HEK293 (cell line): ENCODE data around the gene CEMIP2.

Experiments used
- CTCF ChIA-PET: fragments of 350-600 bp; formaldehyde crosslinking; extraction: SDS; loops from one replicate; lab custom pipeline; 2021; ENCODE audit warnings: antibody characterized with exemption; lab: Yijun Ruan, JAX
- POLR2A ChIA-PET: fragments of 300-600 bp; formaldehyde crosslinking; extraction: SDS; loops from one replicate; lab custom pipeline; 2020; ENCODE audit warnings: antibody characterized with exemption, inconsistent platforms; lab: Yijun Ruan, JAX
- H3K27ac ChIP-seq: fragments of 200-500 bp; sonication (Bioruptor generic); 2 replicates; pipeline ENCODE4 v1.5.1; 2014; ENCODE audit warnings: low read depth, low read length, control low read depth, inconsistent platforms; ENCODE audit errors: extremely low read depth
- H3K36me3 ChIP-seq, 2 experiments: fragments of 200-500 bp in 1 of 2; sonication (Bioruptor generic) in 1 of 2; 1 replicate in 1 of 2; 2 replicates in 1 of 2; pipeline ENCODE4 v1.5.1; 2014 to 2017; ENCODE audit warnings: inconsistent platforms in 2 of 2, low read length in 2 of 2; ENCODE audit not compliant: control insufficient read depth in 2 of 2, insufficient read depth in 1 of 2
- H3K4me1 ChIP-seq: fragments of 200-500 bp; sonication (Bioruptor generic); 2 replicates; pipeline ENCODE4 v1.5.1; 2014; ENCODE audit warnings: mild to moderate bottlenecking, low read length, inconsistent platforms; ENCODE audit not compliant: control insufficient read depth, insufficient read depth
- H3K4me3 ChIP-seq: 2 replicates; pipeline ENCODE4 v1.5.1; 2011; ENCODE audit warnings: low read depth, mild to moderate bottlenecking, control low read depth, low read length, moderate library complexity
- H3K9me3 ChIP-seq: fragments of 200-500 bp; sonication (Bioruptor generic); 2 replicates; pipeline ENCODE4 v1.5.1; 2014; ENCODE audit warnings: low read depth, low read length, inconsistent platforms; ENCODE audit not compliant: control insufficient read depth, insufficient read depth
- AEBP2 ChIP-seq: fragments of 450-650 bp; formaldehyde crosslinking; IDR thresholded peaks from 2 replicates; pipeline ENCODE4 v1.5.1; 2016; ENCODE audit warnings: missing biosample characterization, missing genetic modification characterization, borderline replicate concordance
- HOXA7 ChIP-seq: sonication (generic); formaldehyde crosslinking; IDR thresholded peaks from 2 replicates; pipeline ENCODE4 v1.8.1; 2022; ENCODE audit warnings: missing genetic modification reagents, borderline replicate concordance
- HOXD13 ChIP-seq: sonication (generic); formaldehyde crosslinking; IDR thresholded peaks from 2 replicates; pipeline ENCODE4 v1.8.0; 2022; ENCODE audit warnings: missing genetic modification reagents, borderline replicate concordance
- KLF10 ChIP-seq: fragments of 450-650 bp; IDR thresholded peaks from 2 replicates; pipeline ENCODE4 v1.5.1; 2018; ENCODE audit warnings: missing biosample characterization, mild to moderate bottlenecking, missing genetic modification characterization
- OVOL3 ChIP-seq: fragments of 450-650 bp; formaldehyde crosslinking; IDR thresholded peaks from 2 replicates; pipeline ENCODE4 v1.5.1; 2016; ENCODE audit warnings: missing biosample characterization, missing genetic modification characterization
- SALL2 ChIP-seq: fragments of 450-650 bp; formaldehyde crosslinking; IDR thresholded peaks from 2 replicates; pipeline ENCODE4 v1.5.0; 2017; ENCODE audit warnings: missing biosample characterization, mild to moderate bottlenecking, missing genetic modification characterization, borderline replicate concordance
- SP7 ChIP-seq: fragments of 450-650 bp; formaldehyde crosslinking; IDR thresholded peaks from 2 replicates; pipeline ENCODE4 v1.5.1; 2016; ENCODE audit warnings: missing biosample characterization, missing genetic modification characterization
- WT1 ChIP-seq: fragments of 450-650 bp; formaldehyde crosslinking; IDR thresholded peaks from 2 replicates; pipeline ENCODE4 v1.5.1; 2016; ENCODE audit warnings: missing biosample characterization, missing genetic modification characterization
- YY1 ChIP-seq: fragments of 450-650 bp; formaldehyde crosslinking; IDR thresholded peaks from 2 replicates; pipeline ENCODE4 v1.5.1; 2018; ENCODE audit warnings: missing biosample characterization, missing genetic modification characterization
- ZBTB8A ChIP-seq: fragments of 450-650 bp; formaldehyde crosslinking; IDR thresholded peaks from 2 replicates; pipeline ENCODE4 v1.5.1; 2016; ENCODE audit warnings: missing biosample characterization, missing genetic modification characterization
- ZEB2 ChIP-seq: fragments of 450-650 bp; formaldehyde crosslinking; IDR thresholded peaks from 2 replicates; pipeline ENCODE4 v1.5.1; 2016; ENCODE audit warnings: missing biosample characterization, missing genetic modification characterization
- ZFP41 ChIP-seq: fragments of 450-650 bp; formaldehyde crosslinking; IDR thresholded peaks from 2 replicates; pipeline ENCODE4 v1.5.1; 2016; ENCODE audit warnings: missing biosample characterization, missing genetic modification characterization, borderline replicate concordance
- ZNF121 ChIP-seq: fragments of 450-650 bp; formaldehyde crosslinking; IDR thresholded peaks from 2 replicates; pipeline ENCODE4 v1.5.1; 2016; ENCODE audit warnings: missing biosample characterization, missing genetic modification characterization
- ZNF157 ChIP-seq: fragments of 450-650 bp; formaldehyde crosslinking; IDR thresholded peaks from 2 replicates; pipeline ENCODE4 v1.5.1; 2016; ENCODE audit warnings: missing biosample characterization, missing genetic modification characterization
- ZNF169 ChIP-seq: fragments of 450-650 bp; formaldehyde crosslinking; IDR thresholded peaks from 2 replicates; pipeline ENCODE4 v1.5.1; 2016; ENCODE audit warnings: missing biosample characterization, missing genetic modification characterization
- ZNF223 ChIP-seq: fragments of 450-650 bp; formaldehyde crosslinking; IDR thresholded peaks from 2 replicates; pipeline ENCODE4 v1.5.1; 2016; ENCODE audit warnings: missing biosample characterization, missing genetic modification characterization
- ZNF24 ChIP-seq: fragments of 450-650 bp; formaldehyde crosslinking; IDR thresholded peaks from 2 replicates; pipeline ENCODE4 v1.5.1; 2016; ENCODE audit warnings: missing biosample characterization, missing genetic modification characterization
- ZNF248 ChIP-seq: fragments of 450-650 bp; formaldehyde crosslinking; IDR thresholded peaks from 2 replicates; pipeline ENCODE4 v1.5.1; 2017; ENCODE audit warnings: missing biosample characterization, missing genetic modification characterization
- ZNF514 ChIP-seq: fragments of 450-650 bp; formaldehyde crosslinking; IDR thresholded peaks from 2 replicates; pipeline ENCODE4 v1.5.1; 2016; ENCODE audit warnings: missing biosample characterization, missing genetic modification characterization
- ZNF548 ChIP-seq: fragments of 450-650 bp; formaldehyde crosslinking; IDR thresholded peaks from 2 replicates; pipeline ENCODE4 v1.5.1; 2016; ENCODE audit warnings: missing biosample characterization, missing genetic modification characterization
- ZNF777 ChIP-seq: fragments of 450-650 bp; formaldehyde crosslinking; IDR thresholded peaks from 2 replicates; pipeline ENCODE4 v1.5.1; 2017; ENCODE audit warnings: missing biosample characterization, missing genetic modification characterization, borderline replicate concordance
- ZNF791 ChIP-seq: fragments of 450-650 bp; formaldehyde crosslinking; IDR thresholded peaks from 2 replicates; pipeline ENCODE4 v1.5.1; 2016; ENCODE audit warnings: missing biosample characterization, missing genetic modification characterization
- ZNF792 ChIP-seq: fragments of 450-650 bp; formaldehyde crosslinking; IDR thresholded peaks from 2 replicates; pipeline ENCODE4 v1.5.1; 2016; ENCODE audit warnings: missing biosample characterization, missing genetic modification characterization
- ZXDB ChIP-seq: fragments of 450-650 bp; formaldehyde crosslinking; IDR thresholded peaks from 2 replicates; pipeline ENCODE4 v1.5.1; 2016; ENCODE audit warnings: missing biosample characterization, missing genetic modification characterization
- TF ChIP-seq, protein P1 (sequence below): fragments of 450-650 bp; formaldehyde crosslinking; IDR thresholded peaks from 2 replicates; pipeline ENCODE4 v1.5.1; 2016; ENCODE audit warnings: missing biosample characterization, missing genetic modification characterization
- TF ChIP-seq, protein P2 (sequence below): fragments of 450-650 bp; formaldehyde crosslinking; IDR thresholded peaks from 2 replicates; pipeline ENCODE4; 2016; ENCODE audit warnings: missing biosample characterization, missing genetic modification characterization
- TF ChIP-seq, protein P3 (sequence below): fragments of 450-650 bp; formaldehyde crosslinking; IDR thresholded peaks from 2 replicates; pipeline ENCODE4 v1.5.1; 2017; ENCODE audit warnings: missing biosample characterization, missing genetic modification characterization

CEMIP2 gene

DNA sequence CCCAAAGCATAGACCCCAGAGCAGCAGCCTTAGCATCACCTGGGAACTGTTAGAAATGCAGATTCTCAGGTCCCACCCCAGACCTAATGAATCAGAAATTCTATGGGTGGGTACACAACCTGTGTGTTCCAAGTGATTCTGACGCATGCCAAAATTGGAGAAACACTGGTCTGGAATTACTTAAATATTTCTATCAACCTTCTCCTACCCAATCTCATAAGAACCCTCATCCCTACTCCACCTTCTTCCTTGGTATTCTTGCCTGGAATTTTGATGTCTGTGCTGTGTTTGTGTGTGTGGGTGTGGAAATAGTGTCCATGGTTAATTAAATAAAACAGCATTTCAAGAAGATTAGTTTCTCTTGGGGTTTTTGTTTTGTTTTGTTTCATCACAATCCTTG lies 111.8 kb downstream of the CEMIP2 start:
- POLR2A ChIA-PET: interaction anchor here (1.1 kb wide), 1 partner anchor 10 kb away, joined by 3 read pairs; no protein-coding TSS in a partner anchor
- H3K36me3 ChIP-seq: no peaks in the 10 kb centered on the region
- H3K27ac ChIP-seq: no peak overlapping the region
- CTCF ChIA-PET: no interaction called here
- H3K4me1 ChIP-seq: no peaks in the 10 kb centered on the region
- TF ChIP-seq ZNF777 (tag by site-specific recombination) (no peak), ZNF792 (tag by site-specific recombination) (no peak), HOXA7 (CRISPR knock-in tag) (no peak), ZFP41 (tag by site-specific recombination) (no peak), ZNF121 (tag by site-specific recombination) (no peak), ZNF169 (tag by site-specific recombination) (no peak), HOXD13 (CRISPR knock-in tag) (no peak), ZNF791 (tag by site-specific recombination) (no peak), ZNF514 (no peak), ZNF24 (no peak)
- TF ChIP-seq, protein P1, sequence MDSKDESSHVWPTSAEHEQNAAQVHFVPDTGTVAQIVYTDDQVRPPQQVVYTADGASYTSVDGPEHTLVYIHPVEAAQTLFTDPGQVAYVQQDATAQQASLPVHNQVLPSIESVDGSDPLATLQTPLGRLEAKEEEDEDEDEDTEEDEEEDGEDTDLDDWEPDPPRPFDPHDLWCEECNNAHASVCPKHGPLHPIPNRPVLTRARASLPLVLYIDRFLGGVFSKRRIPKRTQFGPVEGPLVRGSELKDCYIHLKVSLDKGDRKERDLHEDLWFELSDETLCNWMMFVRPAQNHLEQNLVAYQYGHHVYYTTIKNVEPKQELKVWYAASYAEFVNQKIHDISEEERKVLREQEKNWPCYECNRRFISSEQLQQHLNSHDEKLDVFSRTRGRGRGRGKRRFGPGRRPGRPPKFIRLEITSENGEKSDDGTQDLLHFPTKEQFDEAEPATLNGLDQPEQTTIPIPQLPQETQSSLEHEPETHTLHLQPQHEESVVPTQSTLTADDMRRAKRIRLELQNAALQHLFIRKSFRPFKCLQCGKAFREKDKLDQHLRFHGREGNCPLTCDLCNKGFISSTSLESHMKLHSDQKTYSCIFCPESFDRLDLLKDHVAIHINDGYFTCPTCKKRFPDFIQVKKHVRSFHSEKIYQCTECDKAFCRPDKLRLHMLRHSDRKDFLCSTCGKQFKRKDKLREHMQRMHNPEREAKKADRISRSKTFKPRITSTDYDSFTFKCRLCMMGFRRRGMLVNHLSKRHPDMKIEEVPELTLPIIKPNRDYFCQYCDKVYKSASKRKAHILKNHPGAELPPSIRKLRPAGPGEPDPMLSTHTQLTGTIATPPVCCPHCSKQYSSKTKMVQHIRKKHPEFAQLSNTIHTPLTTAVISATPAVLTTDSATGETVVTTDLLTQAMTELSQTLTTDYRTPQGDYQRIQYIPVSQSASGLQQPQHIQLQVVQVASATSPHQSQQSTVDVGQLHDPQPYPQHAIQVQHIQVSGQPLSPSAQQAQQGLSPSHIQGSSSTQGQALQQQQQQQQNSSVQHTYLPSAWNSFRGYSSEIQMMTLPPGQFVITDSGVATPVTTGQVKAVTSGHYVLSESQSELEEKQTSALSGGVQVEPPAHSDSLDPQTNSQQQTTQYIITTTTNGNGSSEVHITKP (tag by site-specific recombination): no peak
- no peak overlapping the region for H3K4me3 ChIP-seq
- H3K9me3 ChIP-seq: no peaks in the 10 kb centered on the region

DNA sequence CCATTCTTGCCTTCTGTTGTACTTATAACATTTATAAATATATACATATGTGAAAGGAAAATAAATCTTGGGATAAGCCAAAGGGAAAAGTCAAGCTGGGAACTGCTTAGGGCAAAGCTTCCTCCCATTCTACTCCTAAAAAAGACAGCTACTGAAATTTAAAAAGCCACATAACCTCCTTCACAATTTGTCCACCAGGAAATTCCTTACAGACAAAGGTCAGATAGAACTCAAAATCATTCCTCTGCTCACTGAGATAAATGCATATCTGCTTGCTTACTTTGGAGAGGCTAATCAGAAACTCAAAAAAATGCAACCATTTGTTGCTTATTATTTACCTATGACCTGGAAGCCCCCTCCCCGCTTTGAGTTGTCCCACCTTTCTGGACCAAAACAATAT lies 112.5 kb downstream of the CEMIP2 start:
- no peak overlapping the region for H3K4me3 ChIP-seq
- CTCF ChIA-PET: no interaction called here
- no peaks in the 10 kb centered on the region for H3K4me1 ChIP-seq
- H3K36me3 ChIP-seq: no peaks in the 10 kb centered on the region
- H3K27ac ChIP-seq: no peak overlapping the region
- TF ChIP-seq ZNF169 (tag by site-specific recombination) (no peak), SALL2 (tag by site-specific recombination) (no peak), WT1 (tag by site-specific recombination) (no peak), ZXDB (tag by site-specific recombination) (no peak), ZNF223 (no peak), ZBTB8A (tag by site-specific recombination) (no peak), SP7 (tag by site-specific recombination) (no peak), ZEB2 (tag by site-specific recombination) (no peak), KLF10 (tag by site-specific recombination) (no peak), ZNF548 (no peak), ZNF157 (tag by site-specific recombination) (no peak), AEBP2 (tag by site-specific recombination) (no peak), OVOL3 (tag by site-specific recombination) (no peak), YY1 (tag by site-specific recombination) (no peak), ZNF248 (no peak)
- TF ChIP-seq, protein P2, sequence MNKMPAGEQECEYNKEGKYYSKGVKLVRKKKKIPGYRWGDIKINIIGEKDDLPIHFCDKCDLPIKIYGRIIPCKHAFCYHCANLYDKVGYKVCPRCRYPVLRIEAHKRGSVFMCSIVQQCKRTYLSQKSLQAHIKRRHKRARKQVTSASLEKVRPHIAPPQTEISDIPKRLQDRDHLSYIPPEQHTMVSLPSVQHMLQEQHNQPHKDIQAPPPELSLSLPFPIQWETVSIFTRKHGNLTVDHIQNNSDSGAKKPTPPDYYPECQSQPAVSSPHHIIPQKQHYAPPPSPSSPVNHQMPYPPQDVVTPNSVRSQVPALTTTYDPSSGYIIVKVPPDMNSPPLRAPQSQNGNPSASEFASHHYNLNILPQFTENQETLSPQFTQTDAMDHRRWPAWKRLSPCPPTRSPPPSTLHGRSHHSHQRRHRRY (tag by site-specific recombination): no peak
- TF ChIP-seq, protein P3, sequence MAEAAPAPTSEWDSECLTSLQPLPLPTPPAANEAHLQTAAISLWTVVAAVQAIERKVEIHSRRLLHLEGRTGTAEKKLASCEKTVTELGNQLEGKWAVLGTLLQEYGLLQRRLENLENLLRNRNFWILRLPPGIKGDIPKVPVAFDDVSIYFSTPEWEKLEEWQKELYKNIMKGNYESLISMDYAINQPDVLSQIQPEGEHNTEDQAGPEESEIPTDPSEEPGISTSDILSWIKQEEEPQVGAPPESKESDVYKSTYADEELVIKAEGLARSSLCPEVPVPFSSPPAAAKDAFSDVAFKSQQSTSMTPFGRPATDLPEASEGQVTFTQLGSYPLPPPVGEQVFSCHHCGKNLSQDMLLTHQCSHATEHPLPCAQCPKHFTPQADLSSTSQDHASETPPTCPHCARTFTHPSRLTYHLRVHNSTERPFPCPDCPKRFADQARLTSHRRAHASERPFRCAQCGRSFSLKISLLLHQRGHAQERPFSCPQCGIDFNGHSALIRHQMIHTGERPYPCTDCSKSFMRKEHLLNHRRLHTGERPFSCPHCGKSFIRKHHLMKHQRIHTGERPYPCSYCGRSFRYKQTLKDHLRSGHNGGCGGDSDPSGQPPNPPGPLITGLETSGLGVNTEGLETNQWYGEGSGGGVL: no peak
- TF ChIP-seq, all 188 proteins: peak for 0
- POLR2A ChIA-PET: interaction anchor here (1.1 kb wide), 1 partner anchor 9 kb away, joined by 3 read pairs; no protein-coding TSS in a partner anchor
- no peaks in the 10 kb centered on the region for H3K9me3 ChIP-seq
